ENCODE results near the gene TSHZ2.

TSHZ2 gene

GRCh38 chr20:53270792-53271375 lies 298.7 kb downstream of the TSHZ2 start:
- DNase-seq (ENCODE audit: low read depth) = no peak
- TF ChIP-seq CTCF (conservative IDR thresholded peaks at IDR 0.05; ENCODE audit: low read depth, low read length) = no peak
- H3K4me3 ChIP-seq (ENCODE audit: low read depth, low read length) = no peak overlapping the region

GRCh38 chr20:53274365-53274764 lies 302.2 kb downstream of the TSHZ2 start:
- no peak overlapping the region for H3K4me3 ChIP-seq (ENCODE audit: low read depth, low read length)

GRCh38 chr20:53274807-53275206 lies 302.6 kb downstream of the TSHZ2 start:
- H3K4me3 ChIP-seq (ENCODE audit: low read depth, low read length) = no peak overlapping the region
- TF ChIP-seq CTCF (conservative IDR thresholded peaks at IDR 0.05; ENCODE audit: low read depth, low read length) = no peak
- no peak for DNase-seq (ENCODE audit: low read depth)

More at GRCh38 chr20:53274365-53274764, 302.2 kb downstream of the TSHZ2 start:
- no peak for DNase-seq (ENCODE audit: low read depth)
- TF ChIP-seq CTCF (conservative IDR thresholded peaks at IDR 0.05; ENCODE audit: low read depth, low read length) = no peak

GRCh38 chr20:53276143-53276542 lies 304.0 kb downstream of the TSHZ2 start:
- H3K4me3 ChIP-seq (ENCODE audit: low read depth, low read length) = no peak overlapping the region
- no peak for TF ChIP-seq CTCF (conservative IDR thresholded peaks at IDR 0.05; ENCODE audit: low read depth, low read length)
- no peak for DNase-seq (ENCODE audit: low read depth)

GRCh38 chr20:53278555-53278954 lies 306.4 kb downstream of the TSHZ2 start:
- no peak for TF ChIP-seq CTCF (conservative IDR thresholded peaks at IDR 0.05; ENCODE audit: low read depth, low read length)

GRCh38 chr20:53279735-53280134 lies 307.6 kb downstream of the TSHZ2 start:
- H3K4me3 ChIP-seq (ENCODE audit: low read depth, low read length) = no peak overlapping the region
- DNase-seq (ENCODE audit: low read depth) = no peak
- TF ChIP-seq CTCF (conservative IDR thresholded peaks at IDR 0.05; ENCODE audit: low read depth, low read length) = no peak

More at GRCh38 chr20:53278555-53278954, 306.4 kb downstream of the TSHZ2 start:
- DNase-seq (ENCODE audit: low read depth) = no peak
- no peak overlapping the region for H3K4me3 ChIP-seq (ENCODE audit: low read depth, low read length)

GRCh38 chr20:53281557-53282117 lies 309.5 kb downstream of the TSHZ2 start:
- TF ChIP-seq CTCF (conservative IDR thresholded peaks at IDR 0.05; ENCODE audit: low read depth, low read length) = no peak
- DNase-seq (ENCODE audit: low read depth) = no peak

More at GRCh38 chr20:53281557-53282117, 309.5 kb downstream of the TSHZ2 start:
- H3K4me3 ChIP-seq (ENCODE audit: low read depth, low read length) = no peak overlapping the region
